CD4-positive, alpha-beta T cell treated with Interleukin-6 at 100 ng/mL for 8 hours (primary cell): ENCODE data around the gene USP13.
"Not testable (repeated sequence)": the region's sequence is repeated elsewhere in the genome, so short reads cannot be mapped to it uniquely, and the experiment has no call there.

Source experiments
- DNase-seq: peaks from one replicate; pipeline ENCODE4 v3.0.0-alpha.2; 2020; ENCODE audit warnings: mixed read lengths, low spot score

USP13 gene

GRCh38 chr3:179738998-179739397 lies 86.2 kb downstream of the USP13 start:
- no peak for DNase-seq

GRCh38 chr3:179739816-179740594 lies 87.2 kb downstream of the USP13 start:
- no peak for DNase-seq

GRCh38 chr3:179743913-179744312 lies 91.1 kb downstream of the USP13 start:
- DNase-seq = no peak

GRCh38 chr3:179744667-179745066 lies 91.8 kb downstream of the USP13 start:
- no peak for DNase-seq

- DNase-seq = no peak
Observed at GRCh38 chr3:179745079-179745478, 92.2 kb downstream of the USP13 start.

- DNase-seq = no peak
Observed at GRCh38 chr3:179745716-179746115, 92.9 kb downstream of the USP13 start.

GRCh38 chr3:179750720-179751328 lies 98.0 kb downstream of the USP13 start:
- DNase-seq = no peak

- no peak for DNase-seq
Observed at GRCh38 chr3:179760944-179761343, 108.1 kb downstream of the USP13 start.

- DNase-seq = no peak
Observed at GRCh38 chr3:179765396-179765795, 112.6 kb downstream of the USP13 start.

- DNase-seq = no peak
Observed at GRCh38 chr3:179766416-179767133, 113.7 kb downstream of the USP13 start.

GRCh38 chr3:179768080-179768479 lies 115.2 kb downstream of the USP13 start:
- DNase-seq = no peak

GRCh38 chr3:179769411-179770247 lies 116.8 kb downstream of the USP13 start:
- no peak for DNase-seq

- no peak for DNase-seq
Observed at GRCh38 chr3:179771797-179772196, 119.0 kb downstream of the USP13 start.

GRCh38 chr3:179772297-179772696 lies 119.5 kb downstream of the USP13 start:
- no peak for DNase-seq

- DNase-seq = no peak
Observed at GRCh38 chr3:179775416-179776122, 122.7 kb downstream of the USP13 start.

- DNase-seq = not testable (repeated sequence)
Observed at GRCh38 chr3:179782841-179783240, 130.0 kb downstream of the USP13 start.

- no peak for DNase-seq
Observed at GRCh38 chr3:179788996-179789395, 136.2 kb downstream of the USP13 start.

GRCh38 chr3:179791793-179792192 lies 139.0 kb downstream of the USP13 start:
- DNase-seq = no peak

GRCh38 chr3:179794355-179794754 lies 141.5 kb downstream of the USP13 start:
- DNase-seq = no peak

- no peak for DNase-seq
Observed at GRCh38 chr3:179796421-179796820, 143.6 kb downstream of the USP13 start.

GRCh38 chr3:179797192-179797591 lies 144.4 kb downstream of the USP13 start:
- DNase-seq = no peak
